HG03432 (cell line): ENCODE results near the gene GGT6.
"Not testable (repeated sequence)": the region's sequence is repeated elsewhere in the genome, so short reads cannot be mapped to it uniquely, and the experiment has no call there.

Source experiments
- ATAC-seq: cut with Tn5 transposase; IDR thresholded peaks from one replicate; pipeline ENCODE4 v1.9.1; 2021; ENCODE audit warnings: mild to moderate bottlenecking, moderate library complexity; ENCODE audit not compliant: unreplicated experiment

Gene GGT6, protein sequence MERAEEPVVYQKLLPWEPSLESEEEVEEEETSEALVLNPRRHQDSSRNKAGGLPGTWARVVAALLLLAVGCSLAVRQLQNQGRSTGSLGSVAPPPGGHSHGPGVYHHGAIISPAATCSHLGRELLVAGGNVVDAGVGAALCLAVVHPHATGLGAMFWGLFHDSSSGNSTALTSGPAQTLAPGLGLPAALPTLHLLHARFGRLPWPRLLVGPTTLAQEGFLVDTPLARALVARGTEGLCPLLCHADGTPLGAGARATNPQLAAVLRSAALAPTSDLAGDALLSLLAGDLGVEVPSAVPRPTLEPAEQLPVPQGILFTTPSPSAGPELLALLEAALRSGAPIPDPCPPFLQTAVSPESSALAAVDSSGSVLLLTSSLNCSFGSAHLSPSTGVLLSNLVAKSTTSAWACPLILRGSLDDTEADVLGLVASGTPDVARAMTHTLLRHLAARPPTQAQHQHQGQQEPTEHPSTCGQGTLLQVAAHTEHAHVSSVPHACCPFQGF

DNA sequence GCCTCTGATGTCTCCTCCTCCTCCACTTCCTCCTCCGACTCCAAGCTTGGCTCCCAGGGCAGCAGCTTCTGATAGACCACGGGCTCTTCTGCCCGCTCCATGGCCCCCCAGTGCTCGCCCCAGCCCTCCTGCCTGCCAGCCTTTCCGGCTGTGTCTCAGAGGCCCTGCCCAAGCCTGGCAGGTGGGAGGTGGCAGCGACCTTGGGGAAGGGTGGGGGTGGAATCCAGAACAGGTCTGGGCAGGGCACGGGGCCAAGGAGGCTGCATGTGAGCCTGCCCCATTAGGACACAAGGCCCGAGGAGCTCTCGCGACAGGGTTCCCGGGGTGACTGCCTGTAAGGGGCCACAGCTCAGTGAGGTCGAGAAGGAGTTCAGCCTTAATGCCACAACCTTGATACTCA lies at the start of gene GGT6:
GGT6 (minus strand) TSS at position 157 of the 400 bp plus-strand sequence; CDS start at position 101, 56 bp downstream.
- ATAC-seq, result no peak

DNA sequence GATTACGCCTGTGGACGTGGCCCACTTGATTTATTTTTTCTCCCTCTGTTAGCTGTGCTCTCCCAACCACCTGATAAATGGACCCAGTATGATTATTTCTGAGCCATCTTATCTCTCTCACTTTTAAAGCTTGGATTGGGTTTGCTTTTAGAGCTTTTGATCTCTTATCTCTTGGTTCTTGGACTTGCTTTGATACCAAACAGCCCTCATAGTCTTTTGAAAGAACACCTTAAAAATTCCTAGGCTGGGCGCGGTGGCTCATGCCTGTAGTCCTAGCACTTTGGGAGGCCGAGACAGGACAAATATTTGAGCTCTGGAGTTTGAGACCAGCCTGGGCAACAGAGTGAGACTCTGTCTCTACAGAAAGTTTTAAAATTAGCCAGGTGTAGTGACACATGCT lies 49.8 kb upstream of the GGT6 start:
- ATAC-seq, result no peak

DNA sequence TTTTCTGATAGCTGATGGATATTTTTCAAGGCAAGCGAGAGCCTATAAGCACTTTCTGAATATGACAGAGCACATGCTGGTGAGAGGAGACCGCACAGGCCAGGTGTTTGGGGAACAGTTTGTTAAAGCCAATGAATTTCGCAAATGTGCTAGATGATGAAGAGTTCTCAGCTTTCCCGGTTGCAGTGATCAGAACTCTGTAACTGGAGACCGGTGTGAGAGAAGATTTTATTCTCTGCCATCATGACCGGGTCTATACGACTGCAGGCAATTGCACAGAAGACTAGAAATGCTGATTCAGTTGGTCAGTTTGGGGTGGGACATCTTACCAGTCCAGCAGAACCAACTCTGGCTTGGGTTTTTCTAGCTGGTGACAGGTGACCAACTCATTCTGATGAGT lies 49.4 kb upstream of the GGT6 start:
- no peak for ATAC-seq

DNA sequence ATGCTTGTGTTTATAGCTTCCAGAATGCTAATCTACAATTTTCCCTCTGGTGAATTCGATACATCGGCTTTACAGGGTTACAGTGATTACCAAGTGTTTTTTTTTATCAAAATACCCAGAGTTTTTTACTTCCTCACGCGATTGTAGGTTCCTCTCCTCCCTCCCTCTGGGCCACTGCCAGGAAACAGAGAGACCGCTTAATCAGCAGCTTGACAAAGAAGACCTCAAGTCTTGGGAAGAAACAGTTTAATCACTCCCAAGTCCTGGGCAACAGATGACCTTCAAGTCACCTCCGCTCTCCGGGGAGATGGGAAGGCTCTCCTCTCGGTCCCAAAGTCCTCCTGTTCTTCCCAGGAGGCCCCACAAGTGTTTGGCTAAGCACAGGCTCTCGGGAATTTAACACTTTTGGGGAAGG lies 47.4 kb upstream of the GGT6 start:
- no peak for ATAC-seq

DNA sequence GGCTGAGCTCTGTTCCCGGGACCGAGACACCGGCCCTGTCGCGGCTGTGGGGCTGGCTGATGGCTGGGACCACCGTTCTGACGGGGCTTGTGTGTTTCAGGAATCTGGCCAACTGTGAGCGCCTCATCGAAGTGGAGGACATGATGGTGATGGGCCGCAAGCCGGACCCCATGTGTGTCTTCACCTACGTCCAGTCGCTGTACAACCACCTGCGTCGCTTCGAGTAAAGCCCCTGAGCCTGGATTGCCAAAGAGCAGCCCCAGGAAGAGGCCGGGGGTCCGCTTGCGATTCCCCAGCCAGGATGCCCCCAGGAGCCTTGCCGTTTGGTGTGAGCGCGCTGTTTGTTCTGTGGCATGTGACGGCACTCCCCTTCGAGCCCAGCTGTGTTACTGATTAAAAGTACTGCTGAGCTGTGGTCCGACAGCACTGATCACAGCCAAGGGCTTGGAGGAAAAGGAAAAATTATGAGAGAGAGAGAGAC lies 46.9 kb upstream of the GGT6 start:
- no peak for ATAC-seq

DNA sequence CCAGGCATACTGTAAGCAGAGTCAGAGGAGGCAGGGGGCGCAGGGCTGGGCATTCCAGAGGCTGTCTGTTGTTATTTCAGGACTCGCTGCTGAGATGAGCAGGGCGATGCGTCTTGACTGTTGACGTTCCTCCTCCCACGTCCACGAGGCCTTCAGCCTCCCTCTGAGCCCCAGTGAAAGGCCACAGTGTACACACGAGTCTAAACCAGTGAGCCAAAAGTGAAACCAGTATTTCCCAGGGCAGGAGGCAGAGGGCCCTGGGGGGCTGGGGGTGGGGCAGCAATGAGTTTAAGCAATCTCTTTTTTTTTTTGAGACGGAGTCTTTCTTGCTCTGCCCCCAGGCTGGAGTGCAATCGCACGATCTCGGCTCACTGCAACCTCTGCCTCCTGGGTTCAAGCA lies 45.4 kb upstream of the GGT6 start:
- ATAC-seq, result no peak

DNA sequence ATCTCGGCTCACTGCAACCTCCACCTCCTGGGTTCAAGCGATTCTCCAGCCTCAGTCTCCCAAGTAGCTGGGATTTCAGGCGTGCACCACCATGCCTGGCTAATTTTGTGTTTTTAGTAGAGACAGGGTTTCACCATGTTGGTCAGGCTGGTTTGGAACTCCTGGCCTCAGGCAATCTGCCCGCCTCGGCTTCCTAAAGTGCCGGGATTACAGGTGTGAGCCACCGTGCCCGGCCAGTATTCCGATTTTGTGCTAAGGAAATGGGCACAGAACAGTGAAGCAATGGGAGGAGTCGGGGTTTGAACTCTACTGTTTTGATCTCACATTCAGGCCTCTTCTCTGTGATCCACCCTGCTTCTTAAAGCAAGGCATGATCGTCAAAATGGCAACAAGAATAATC lies 44.4 kb upstream of the GGT6 start:
- not testable (repeated sequence) for ATAC-seq

DNA sequence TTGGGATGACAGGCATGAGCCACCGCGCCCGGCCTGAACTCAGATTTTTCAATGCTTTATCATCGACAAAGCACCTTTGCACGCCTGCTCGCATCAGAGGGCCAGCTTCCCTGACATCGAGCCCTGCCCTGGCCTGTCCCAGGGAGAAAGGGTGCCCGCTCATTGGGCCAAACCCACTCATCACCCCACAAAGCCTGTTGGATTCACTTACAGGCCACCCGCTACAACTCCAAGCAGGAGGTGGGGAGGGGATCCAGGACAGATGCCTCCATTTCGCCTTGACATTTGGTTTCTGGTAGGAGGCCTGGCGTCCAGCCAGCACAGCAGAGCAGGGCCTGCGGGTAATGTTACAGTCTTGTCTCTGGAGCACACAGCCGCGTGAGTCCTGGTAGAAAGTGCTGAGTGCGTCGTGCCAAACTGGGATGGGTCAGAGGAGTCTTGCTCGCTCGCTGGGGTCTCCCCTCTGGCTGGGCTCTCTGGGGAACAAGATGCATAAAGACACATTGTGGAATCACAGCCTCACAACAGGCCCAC lies 43.8 kb upstream of the GGT6 start:
- ATAC-seq, result no peak

DNA sequence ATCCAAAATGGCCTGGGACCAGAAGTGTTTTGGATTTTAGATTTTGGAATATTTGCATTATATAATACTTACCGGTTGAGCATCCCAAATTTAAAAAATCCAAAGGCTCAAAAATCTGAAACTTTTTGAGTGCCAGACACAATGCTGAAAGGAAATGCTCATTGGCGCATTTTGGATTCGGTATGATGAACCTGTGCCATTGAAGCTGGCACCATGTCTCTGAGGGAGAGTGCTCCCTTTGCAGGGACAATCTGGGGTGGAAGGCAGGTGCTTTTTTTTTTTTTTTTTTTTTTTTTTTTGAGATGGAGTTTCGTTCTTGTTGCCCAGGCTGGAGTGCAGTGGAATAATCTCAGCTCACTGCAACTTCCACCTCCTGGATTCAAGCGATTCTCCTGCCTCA lies 41.7 kb upstream of the GGT6 start:
- no peak for ATAC-seq

DNA sequence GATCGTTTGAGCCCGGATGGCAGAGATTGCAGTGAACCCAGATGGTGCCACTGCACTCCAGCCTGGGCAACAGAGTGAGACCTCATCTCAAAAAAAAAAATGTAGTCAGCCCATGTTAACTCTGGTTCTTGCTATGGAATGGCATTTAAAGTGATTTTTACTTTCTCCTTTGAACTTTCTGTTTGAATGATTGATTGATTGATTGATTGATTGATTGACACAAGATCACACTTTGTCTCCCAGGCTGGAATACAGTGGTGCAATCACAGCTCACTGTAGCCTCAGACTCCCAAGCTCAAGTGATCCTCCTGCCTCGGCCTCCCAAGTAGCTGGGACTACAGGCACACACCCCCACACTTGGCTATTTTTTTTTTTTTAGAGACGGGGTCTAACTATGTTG lies 40.9 kb upstream of the GGT6 start:
- no peak for ATAC-seq

DNA sequence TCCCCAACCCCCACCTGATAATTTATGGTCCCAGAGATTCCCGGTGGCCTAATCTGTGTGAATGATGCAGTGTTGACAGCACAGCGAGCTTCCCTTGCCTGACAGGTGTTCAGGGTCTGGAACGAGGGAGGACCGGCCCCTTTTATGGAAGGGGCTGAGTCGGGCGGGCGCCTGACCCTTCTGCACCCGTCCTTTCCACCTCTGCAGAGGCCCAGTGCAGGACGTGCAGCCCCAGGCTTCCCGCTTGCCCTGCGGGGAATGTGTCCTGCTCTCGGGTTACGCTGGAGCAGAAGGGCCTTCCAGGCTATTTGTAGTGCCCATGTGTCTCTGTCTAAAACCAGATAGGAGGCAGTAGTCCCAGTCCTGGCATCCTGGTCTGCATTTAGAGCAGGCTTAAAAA lies 40.2 kb upstream of the GGT6 start:
- ATAC-seq, result no peak

DNA sequence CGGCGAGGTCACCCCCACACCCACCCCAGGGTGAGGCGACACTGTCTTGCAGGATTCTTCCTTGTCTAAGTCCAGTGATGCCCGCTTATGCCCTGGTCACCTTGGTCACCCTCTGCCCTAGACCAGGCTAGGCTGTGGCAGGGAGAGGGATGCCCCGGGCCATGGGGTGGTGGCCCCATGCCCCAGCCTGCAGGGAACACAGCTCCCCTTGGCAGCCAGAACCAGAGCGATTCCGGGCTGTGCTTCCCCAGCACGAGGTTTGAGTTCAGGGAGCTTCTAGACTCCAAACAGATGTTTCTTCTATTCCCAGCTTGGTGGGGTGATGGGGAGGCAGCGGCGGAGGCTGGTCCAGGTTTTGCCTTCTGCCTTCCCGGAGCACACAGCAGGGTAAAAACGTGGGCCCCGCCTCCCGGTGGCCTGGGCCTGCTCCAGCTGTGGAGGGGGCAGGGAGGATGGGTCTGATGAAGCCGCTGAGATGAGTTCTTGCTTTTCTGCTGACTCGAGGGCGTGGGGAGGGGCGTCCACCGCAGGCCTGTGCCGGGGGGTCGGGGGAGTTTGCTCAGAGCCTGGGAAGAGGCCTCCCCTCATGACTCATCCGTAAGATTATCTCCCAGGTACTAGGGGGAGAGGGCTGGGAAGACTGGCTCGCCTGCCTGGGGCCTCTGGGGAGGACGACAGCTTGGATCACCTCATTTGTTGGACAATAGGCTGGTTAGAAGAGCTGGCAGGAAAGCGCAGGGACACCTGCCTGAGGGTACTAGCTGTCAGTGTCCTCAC lies 39.3 kb upstream of the GGT6 start:
- ATAC-seq, result no peak

DNA sequence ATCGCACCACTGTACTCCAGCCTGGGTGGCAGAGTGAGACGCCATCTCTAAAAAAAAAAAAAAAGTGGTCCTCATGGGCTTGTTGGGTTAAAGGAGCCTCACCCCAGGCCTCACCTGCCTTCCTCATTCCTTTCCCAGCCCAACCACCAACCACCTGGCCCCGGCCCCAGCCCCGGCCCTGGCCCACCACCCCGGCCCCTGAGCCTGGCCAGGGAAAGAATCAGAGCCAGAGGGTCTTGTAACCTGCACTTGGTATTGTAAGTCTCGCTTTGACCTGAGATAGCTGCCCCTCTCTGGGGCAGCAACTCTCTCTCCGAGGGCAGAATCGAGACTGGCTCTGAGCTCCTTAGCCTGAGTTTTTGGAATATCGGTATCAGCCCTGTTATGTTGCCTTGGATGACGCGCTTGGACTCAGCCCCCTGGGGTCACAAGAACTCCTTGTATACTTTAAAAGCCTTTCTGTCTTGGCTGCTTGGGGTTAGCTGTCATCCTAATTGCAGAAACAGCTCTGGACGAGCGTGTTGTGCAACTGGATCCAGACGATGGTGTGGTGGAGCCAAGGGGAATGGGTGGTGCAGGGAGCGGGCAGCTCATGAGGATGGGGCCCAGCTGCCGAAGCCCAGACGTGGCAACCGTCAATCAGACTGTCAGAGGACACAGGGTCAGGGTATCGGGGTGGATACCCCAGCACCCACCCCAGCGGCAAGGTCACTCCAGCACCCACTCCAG lies 38.6 kb upstream of the GGT6 start:
- ATAC-seq, result no peak

DNA sequence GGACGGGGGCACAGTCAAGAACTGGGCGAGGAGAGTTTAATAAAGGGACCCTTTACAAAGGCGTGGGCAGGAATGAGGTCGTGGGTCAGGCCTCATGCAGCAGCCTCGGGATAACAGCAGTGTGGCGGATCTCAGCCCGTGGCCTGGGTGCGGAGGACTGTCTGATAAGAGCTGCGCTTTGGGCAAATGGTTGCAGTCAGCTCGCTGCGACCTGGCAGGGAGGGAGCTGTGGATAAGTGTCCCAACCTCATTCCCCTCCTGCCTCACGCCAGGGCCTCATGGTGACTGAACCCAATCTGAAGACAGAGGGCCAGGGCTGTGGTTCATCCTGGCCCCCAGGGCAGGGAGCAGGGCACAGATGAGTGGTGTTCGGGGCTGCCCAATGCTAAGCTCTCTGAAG lies 37.6 kb upstream of the GGT6 start:
- no peak for ATAC-seq

DNA sequence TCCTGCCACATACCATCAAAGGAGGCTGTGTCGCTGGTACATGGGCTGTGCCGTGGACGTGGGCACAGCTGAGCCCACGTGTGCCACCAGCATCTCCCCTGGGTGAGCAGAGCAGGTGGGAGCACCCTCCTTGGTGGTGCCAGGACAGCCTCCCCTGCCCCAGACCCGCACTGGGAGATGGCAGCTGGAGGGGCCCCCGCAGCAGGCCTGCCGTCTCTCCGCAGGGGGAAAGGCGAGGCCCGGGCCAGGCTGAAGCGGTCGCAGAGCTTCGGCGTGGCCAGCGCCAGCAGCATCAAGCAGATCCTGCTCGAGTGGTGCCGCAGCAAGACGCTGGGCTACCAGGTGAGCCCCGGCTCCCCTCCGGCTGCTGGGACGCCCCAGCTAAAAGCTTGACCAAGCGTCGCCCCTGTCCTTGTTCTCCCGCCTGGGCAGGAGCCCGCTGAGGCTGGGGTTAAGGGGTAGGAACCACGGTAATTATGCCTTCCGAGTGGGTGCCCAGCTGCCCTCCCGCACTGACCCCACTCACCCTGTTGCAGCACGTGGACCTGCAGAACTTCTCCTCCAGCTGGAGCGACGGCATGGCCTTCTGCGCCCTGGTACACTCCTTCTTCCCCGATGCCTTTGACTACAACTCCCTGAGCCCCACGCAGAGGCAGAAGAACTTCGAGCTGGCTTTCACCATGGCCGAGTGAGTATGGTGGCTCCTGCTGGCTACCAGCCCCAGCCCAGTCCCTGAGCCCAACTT lies 36.4 kb upstream of the GGT6 start:
- ATAC-seq, result no peak

DNA sequence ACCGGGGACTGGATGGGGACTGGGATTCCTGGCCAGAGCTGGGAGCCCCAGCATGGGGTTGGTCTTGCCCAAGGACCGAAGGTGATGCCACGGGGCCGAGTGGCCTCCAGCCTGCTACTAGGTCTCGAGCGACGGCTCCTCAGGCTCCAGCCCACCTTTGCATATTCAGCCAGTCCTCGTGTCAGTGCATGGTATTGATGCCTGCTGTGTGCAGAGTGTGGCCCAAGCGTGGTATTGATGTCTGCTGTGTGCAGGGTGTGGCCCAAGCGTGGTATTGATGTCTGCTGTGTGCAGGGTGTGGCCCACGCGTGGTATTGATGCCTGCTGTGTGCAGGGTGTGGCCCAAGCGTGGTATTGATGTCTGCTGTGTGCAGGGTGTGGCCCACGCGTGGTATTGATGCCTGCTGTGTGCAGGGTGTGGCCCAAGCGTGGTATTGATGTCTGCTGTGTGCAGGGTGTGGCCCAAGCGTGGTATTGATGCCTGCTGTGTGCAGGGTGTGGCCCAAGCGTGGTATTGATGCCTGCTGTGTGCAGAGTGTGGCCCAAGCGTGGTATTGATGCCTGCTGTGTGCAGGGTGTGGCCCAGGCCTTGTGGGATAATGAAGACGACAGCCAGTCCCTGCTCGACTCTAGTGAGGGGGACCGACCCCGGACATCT lies 35.4 kb upstream of the GGT6 start:
- ATAC-seq, result not testable (repeated sequence)

DNA sequence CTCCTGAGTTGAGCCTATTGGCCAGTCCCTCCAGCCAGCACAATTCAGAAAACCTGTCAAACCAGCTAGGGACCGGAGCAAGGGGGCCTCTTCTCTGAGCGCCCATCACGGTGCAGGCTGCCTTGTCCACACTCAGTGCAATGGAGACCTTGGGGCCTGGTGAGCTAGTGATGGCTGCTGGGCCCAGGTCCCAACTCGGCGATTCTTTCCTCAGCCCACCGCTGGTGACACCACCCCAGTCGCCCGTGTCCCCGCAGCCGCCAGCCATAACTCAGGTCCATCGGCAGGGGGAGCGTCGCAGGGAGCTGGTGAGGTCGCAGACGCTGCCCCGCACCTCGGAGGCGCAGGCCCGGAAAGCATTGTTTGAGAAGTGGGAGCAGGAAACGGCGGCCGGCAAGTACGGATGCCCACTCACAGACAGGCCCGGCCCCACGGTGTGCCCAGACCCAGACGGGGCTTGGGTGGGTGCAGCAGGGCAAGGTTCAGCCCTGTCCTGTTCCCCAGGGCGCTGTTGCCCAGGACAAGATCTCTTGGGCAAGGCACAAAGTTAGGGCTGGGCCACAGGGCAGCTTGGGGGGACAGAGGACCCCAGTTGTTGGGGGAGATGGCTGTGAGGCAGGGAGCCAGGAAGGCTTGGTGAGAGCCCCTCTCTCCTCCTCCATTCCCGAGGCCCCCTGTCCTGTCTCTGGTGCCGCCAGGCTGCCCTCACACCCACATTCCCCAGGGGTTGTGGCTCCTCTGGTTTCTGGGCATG lies 34.7 kb upstream of the GGT6 start:
- ATAC-seq, result no peak

DNA sequence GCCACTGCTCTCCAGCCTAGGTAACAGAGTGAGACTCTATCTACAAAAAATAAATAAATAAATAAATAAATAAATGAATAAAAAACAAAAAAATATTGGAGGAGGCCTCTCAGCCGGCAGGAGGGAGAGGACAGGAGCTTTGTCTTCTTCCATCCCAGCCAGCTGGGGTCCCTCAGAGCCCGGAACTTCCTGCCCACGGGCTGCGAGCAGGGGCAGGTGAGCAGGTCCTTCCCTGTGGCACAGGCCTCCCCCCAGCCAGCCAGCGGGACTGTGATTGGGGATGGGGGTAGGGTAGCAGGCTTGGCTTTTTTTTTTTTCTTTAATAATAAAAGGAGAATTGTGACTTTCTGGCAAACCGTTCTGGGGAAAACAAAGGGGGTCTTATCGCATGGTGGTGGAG lies 34.0 kb upstream of the GGT6 start:
- no peak for ATAC-seq

DNA sequence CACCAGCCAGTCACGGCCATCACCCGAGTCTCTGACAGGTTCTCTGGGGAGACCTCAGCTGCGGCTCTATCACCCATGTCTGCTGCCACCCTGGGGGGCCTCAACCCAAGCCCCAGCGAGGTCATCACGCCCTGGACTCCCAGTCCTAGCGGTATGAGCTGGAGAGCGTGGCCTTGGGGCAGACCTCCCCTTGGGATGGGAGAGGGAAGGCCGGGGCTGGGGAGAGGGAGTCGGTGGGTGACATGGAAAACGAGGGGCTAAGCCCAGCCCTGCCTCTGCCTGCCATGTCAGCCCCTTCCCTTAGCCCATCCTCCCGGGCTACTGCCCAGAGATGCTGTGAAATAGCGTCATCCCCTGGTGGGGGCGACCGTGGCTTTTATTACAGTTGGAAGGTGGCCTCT lies 32.6 kb upstream of the GGT6 start:
- ATAC-seq, result no peak
